ENCODE data around the gene GOLGA8T. TPM values are rescaled to one million over a fixed set of nuclear protein-coding genes. Genes with fewer than 3 reads are reported as not detected.
A peak's percentile ranks its signal among the peaks of the same experiment; 100 is the strongest.
"Not testable (repeated sequence)": the region's sequence is repeated elsewhere in the genome, so short reads cannot be mapped to it uniquely, and the experiment has no call there.

GOLGA8T gene
- total and polyA plus RNA-seq, 2 of the 8 experiments (the other 6 are each of a cell fraction or from before 2014, with no cell fraction given) = 0.03 to 1.0 TPM

DNA sequence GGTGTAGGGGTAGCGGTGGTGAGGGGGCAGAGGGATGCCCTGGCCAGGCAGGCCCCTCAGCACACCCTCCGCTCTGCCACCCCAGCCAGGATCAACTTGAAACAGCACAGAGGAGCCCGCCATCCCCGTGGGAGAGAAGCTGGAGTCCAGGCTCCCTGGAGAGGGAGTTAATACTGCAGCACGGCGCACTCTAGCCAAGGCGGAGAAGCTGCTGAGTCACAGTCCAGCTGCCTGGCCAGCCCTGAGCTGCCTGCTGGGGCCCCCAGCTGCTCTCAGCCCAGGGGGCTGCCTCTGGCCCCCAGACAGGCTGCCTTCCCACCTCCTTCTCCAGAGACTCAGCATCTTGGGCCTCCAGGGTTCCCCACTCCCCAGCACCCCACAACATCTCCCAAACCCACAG is 36.6 kb downstream of the GOLGA8T start:
- H2BK20ac ChIP-seq (ENCODE audit: low read length); H3K79me1 ChIP-seq (ENCODE audit: low read depth, low read length): not testable (repeated sequence)

GRCh38 chr15:30173041-30173608 is 38.3 kb downstream of the GOLGA8T start:
- H2BK5ac ChIP-seq (ENCODE audit: low read depth, low read length) = peak overlapping the region; percentile 30; the same call in 1 of the 2 replicates
- H4K20me1 ChIP-seq (replicated peaks in 1 of 2; ENCODE audit: control insufficient read depth in 1 of 2, insufficient read depth in 2 of 2, low read length in 2 of 2); H2AFZ ChIP-seq (ENCODE audit: low read length); H3K9ac ChIP-seq (replicated peaks in 1 of 4; ENCODE audit: extremely low read depth in 1 of 4, low read depth in 3 of 4, low read length in 3 of 4); POLR2A ChIA-PET (ENCODE audit: partially characterized antibody); H3K14ac ChIP-seq (ENCODE audit: insufficient read length); H3K79me2 ChIP-seq (ENCODE audit: control insufficient read depth in 1 of 2, insufficient read depth in 2 of 2, low read length in 2 of 2); H3K79me1 ChIP-seq (ENCODE audit: low read depth, low read length); H3K4me2 ChIP-seq (ENCODE audit: insufficient read depth in 1 of 2, low read depth in 2 of 2, low read length in 2 of 2); H2BK120ac ChIP-seq (replicated peaks; ENCODE audit: low read depth, low read length); H4K5ac ChIP-seq (ENCODE audit: insufficient read length, low read depth, low read length); H3K23me2 ChIP-seq (ENCODE audit: low read depth, low read length); H3K27ac ChIP-seq (ENCODE audit: low read depth, low read length); CTCF ChIA-PET (ENCODE audit: partially characterized antibody); H3K27me3 ChIP-seq (replicated peaks in 1 of 4; ENCODE audit: control insufficient read depth in 3 of 4, extremely low read depth in 1 of 4, insufficient read depth in 3 of 4, low read length in 3 of 4); H4K8ac ChIP-seq (ENCODE audit: extremely low read depth, insufficient read depth, low read length); H3K18ac ChIP-seq (ENCODE audit: extremely low read depth, low read length); H3K4me3 ChIP-seq (ENCODE audit: extremely low read depth in 1 of 4, insufficient read depth in 2 of 4, low read depth in 3 of 4, low read length in 4 of 4); H3K9me3 ChIP-seq (ENCODE audit: insufficient read depth in 2 of 2, low read depth in 1 of 2, low read length in 1 of 2); H3K36me3 ChIP-seq (ENCODE audit: control insufficient read depth in 2 of 4, insufficient read depth in 4 of 4, low read length in 3 of 4); H3K23ac ChIP-seq (ENCODE audit: insufficient read length); H3K4me1 ChIP-seq (replicated peaks in 1 of 4; ENCODE audit: control insufficient read depth in 3 of 4, insufficient read depth in 4 of 4, low read length in 3 of 4): not testable (repeated sequence)
- peak overlapping the region; percentile 96 for H3K4ac ChIP-seq (replicated peaks; ENCODE audit: insufficient read length, low read depth, low read length)
- DNase-seq (ENCODE audit: low read depth in 1 of 2, low spot score in 2 of 2) (peak in 1 of 2 experiments; percentile 63), FAIRE-seq (peak; percentile 99)
- peak overlapping the region; percentile 55; the same call in 1 of the 2 replicates for H2BK12ac ChIP-seq (ENCODE audit: low read depth, low read length)
- WGBS, 2 experiments (ENCODE audit: extremely low coverage in 1 of 2, insufficient coverage in 1 of 2, insufficient read length in 1 of 2, insufficient replicate concordance in 2 of 2, low coverage in 1 of 2, low lambda C conversion rate in 2 of 2, missing lambda C conversion rate in 1 of 2) = 39% methylated on average over 1 of the region's 11 CpGs; no CpG with 5 or more reads in 1 of the 2 experiments
- peak overlapping the region; percentile 67 for H2BK15ac ChIP-seq (ENCODE audit: low read length)
- peak overlapping the region; percentile 99 for H4K91ac ChIP-seq (replicated peaks; ENCODE audit: insufficient read length, low read length)
- peak overlapping the region; percentile 98 for H2AK5ac ChIP-seq (ENCODE audit: low read depth, low read length)
- peak overlapping the region; percentile 100 for H3K56ac ChIP-seq (replicated peaks; ENCODE audit: insufficient read length, low read depth, low read length)
- peak overlapping the region; percentile 53 for H2BK20ac ChIP-seq (ENCODE audit: low read length)

More for the DNA sequence above, 36.6 kb downstream of the GOLGA8T start:
- H3K36me3 ChIP-seq (ENCODE audit: control insufficient read depth in 2 of 4, insufficient read depth in 4 of 4, low read length in 3 of 4); H2BK120ac ChIP-seq (replicated peaks; ENCODE audit: low read depth, low read length); H3K14ac ChIP-seq (ENCODE audit: insufficient read length); DNase-seq (ENCODE audit: low read depth in 1 of 2, low spot score in 2 of 2); H3K27ac ChIP-seq (ENCODE audit: low read depth, low read length); H2BK12ac ChIP-seq (ENCODE audit: low read depth, low read length); H3K23ac ChIP-seq (ENCODE audit: insufficient read length); H3K56ac ChIP-seq (replicated peaks; ENCODE audit: insufficient read length, low read depth, low read length); H2AK5ac ChIP-seq (ENCODE audit: low read depth, low read length); H3K4me1 ChIP-seq (replicated peaks in 1 of 4; ENCODE audit: control insufficient read depth in 3 of 4, insufficient read depth in 4 of 4, low read length in 3 of 4); FAIRE-seq; H3K18ac ChIP-seq (ENCODE audit: extremely low read depth, low read length); H4K5ac ChIP-seq (ENCODE audit: insufficient read length, low read depth, low read length); CTCF ChIA-PET (ENCODE audit: partially characterized antibody); H3K27me3 ChIP-seq (replicated peaks in 1 of 4; ENCODE audit: control insufficient read depth in 3 of 4, extremely low read depth in 1 of 4, insufficient read depth in 3 of 4, low read length in 3 of 4); H4K20me1 ChIP-seq (replicated peaks in 1 of 2; ENCODE audit: control insufficient read depth in 1 of 2, insufficient read depth in 2 of 2, low read length in 2 of 2); H4K91ac ChIP-seq (replicated peaks; ENCODE audit: insufficient read length, low read length); H3K4me2 ChIP-seq (ENCODE audit: insufficient read depth in 1 of 2, low read depth in 2 of 2, low read length in 2 of 2); H3K9me3 ChIP-seq (ENCODE audit: insufficient read depth in 2 of 2, low read depth in 1 of 2, low read length in 1 of 2); POLR2A ChIA-PET (ENCODE audit: partially characterized antibody); H3K4ac ChIP-seq (replicated peaks; ENCODE audit: insufficient read length, low read depth, low read length); H3K4me3 ChIP-seq (ENCODE audit: extremely low read depth in 1 of 4, insufficient read depth in 2 of 4, low read depth in 3 of 4, low read length in 4 of 4); H2AFZ ChIP-seq (ENCODE audit: low read length); H2BK5ac ChIP-seq (ENCODE audit: low read depth, low read length); H3K23me2 ChIP-seq (ENCODE audit: low read depth, low read length); H3K9ac ChIP-seq (replicated peaks in 1 of 4; ENCODE audit: extremely low read depth in 1 of 4, low read depth in 3 of 4, low read length in 3 of 4); H4K8ac ChIP-seq (ENCODE audit: extremely low read depth, insufficient read depth, low read length); H3K79me2 ChIP-seq (ENCODE audit: control insufficient read depth in 1 of 2, insufficient read depth in 2 of 2, low read length in 2 of 2); H2BK15ac ChIP-seq (ENCODE audit: low read length): not testable (repeated sequence)
- WGBS, 2 experiments (ENCODE audit: extremely low coverage in 1 of 2, insufficient coverage in 1 of 2, insufficient read length in 1 of 2, insufficient replicate concordance in 2 of 2, low coverage in 1 of 2, low lambda C conversion rate in 2 of 2, missing lambda C conversion rate in 1 of 2) = no CpG with 5 or more reads among the region's 7 CpGs
